RCC 7860 (cell line): ENCODE measurements around the gene EPN1.

Experiments
- DNase-seq: peaks from one replicate; pipeline ENCODE4 v3.0.0-alpha.2; 2015; ENCODE audit warnings: low spot score
- FAIRE-seq: peaks from 2 replicates; lab custom pipeline; 2012; peaks lifted over from hg19 to GRCh38; lab: Jason Lieb, UNC

Gene EPN1

DNA sequence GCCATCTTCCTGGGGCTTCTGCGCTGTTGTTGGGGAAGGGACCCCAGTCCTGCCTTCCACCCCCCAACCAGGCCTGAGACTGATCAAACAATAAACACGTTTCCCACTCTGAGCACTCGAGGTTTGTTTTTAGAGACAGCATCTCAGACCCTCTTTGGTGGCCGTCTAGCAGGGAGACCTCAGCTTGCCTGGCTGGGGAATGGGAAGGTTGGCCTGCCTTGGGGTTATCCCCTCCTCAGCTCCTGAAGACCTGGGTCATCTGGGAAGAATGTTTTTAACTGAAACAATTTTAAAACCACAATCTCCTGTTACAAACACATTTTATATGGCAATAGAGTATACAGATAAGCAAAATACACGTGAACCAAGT is 29.5 kb upstream of the EPN1 start:
- DNase-seq (no peak), FAIRE-seq (no peak)

DNA sequence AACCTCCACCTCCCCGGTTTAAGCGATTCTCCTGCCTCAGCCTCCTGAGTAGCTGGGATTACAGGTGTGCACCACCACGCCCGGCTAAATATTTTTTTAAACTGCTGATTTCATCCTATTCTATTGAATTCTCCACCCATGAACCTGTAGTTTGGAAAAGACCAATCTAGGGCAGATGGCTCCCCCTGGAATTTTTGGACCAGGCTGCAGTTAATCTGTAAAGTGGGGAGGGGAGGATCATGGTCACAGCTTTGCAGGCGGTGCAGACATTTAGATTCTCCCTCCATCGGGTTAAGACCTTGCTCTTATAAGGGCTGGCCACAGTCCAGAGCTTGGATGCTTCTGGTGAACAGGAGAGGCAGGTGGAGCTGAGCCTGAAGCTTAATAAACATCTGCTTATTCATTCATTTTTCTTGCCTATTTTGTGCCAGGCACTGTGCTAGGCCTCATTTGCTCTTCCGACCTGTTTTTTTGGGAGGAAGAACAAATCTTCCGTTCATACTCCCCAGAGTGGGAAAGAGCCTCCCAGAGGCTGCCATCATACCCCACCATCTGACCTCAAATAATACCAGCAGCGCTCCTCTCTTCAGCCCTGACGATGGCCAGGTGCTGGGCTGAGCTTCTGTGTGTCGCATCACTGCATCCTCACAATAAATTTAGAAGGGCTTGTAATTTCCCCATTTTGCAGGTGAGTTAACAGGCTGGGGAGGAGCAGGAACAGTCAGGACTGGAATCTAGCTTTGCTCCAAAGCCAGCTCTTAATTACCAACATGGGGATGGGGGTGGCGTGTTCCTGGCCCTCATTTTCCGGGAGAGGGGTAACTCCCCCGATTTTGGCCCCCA is 27.9 kb upstream of the EPN1 start:
- DNase-seq: no peak
- FAIRE-seq: no peak

DNA sequence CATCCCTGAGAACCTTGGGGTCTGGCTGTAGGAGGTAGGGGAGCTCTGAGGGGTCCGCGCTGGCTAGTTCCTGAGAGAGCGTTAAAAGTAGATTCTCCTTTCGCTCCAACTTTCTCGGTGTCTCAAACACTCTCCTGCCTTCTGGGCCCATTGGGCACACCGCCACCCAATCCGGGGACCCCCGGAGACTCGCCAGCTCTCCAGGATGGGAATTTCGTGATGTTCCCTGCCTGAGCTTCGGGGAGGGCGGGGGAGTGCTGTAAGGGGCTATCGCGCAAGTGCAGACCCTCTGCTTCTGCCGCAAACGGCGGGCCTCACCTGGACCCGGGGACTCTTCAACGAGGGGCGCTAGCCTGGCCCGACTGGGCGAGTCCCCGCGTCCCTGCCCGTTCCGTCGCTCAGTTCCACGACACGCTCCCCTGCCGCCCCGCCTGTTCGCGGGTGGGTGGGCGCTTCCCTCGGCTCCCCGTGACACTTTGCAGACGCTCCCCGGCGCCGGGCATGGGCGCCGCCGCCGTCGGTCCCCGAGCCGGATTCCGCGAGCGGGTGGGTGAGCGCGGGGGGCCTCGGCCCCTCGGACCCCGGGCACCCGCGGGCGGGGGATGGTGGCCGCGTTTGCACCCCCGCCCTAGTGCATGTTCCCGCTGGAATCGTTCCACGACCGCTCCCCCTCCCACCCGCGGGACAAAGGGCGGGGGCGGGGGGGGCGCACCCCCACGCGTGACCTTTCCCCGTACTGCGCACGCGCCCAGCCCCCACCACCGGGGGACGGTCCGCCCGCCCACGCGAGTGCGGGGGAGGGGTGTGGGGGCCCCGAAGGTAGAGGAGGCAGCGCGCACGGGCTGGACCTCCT is 27.1 kb upstream of the EPN1 start, which contains the start of gene CCDC106:
Gene CCDC106, plus strand, starts transcription at position 481 of the 853 bp plus-strand sequence. CDS start 835 bp downstream, outside the sequence.
- DNase-seq: peak; percentile 10
- no peak for FAIRE-seq

DNA sequence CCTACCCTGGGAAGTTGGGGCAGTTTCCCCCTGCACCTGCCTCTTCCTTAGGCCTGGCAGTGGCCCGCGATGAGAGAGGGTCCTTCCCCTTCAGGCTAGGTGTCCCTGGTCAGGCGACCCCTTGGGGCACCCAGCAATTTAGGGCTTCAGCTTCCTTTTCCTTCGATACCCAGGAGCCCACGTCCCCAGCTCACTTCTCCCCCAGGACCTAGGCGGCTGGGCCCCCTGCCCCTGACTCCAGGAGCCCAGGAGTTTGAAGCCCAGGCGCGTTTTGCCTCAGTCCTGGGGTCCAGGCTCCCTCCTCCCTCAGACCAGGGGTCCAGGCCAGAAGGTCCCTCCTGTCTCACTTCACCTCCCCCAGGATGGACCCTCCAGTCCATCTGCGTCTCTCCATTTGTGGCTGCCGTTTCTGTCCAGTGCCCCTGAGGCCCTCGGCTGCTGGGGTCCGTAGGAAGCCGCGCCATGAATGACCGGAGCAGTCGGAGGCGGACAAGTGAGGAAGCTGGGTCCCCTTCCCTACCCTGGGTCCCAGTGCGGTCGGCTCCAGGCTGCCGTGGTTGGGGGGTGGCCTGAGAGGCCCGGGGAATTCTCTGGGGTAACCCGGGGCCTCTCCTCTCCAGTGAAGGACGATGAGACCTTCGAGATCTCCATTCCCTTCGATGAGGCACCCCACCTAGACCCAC is 26.3 kb upstream of the EPN1 start:
- FAIRE-seq (no peak), DNase-seq (no peak)

DNA sequence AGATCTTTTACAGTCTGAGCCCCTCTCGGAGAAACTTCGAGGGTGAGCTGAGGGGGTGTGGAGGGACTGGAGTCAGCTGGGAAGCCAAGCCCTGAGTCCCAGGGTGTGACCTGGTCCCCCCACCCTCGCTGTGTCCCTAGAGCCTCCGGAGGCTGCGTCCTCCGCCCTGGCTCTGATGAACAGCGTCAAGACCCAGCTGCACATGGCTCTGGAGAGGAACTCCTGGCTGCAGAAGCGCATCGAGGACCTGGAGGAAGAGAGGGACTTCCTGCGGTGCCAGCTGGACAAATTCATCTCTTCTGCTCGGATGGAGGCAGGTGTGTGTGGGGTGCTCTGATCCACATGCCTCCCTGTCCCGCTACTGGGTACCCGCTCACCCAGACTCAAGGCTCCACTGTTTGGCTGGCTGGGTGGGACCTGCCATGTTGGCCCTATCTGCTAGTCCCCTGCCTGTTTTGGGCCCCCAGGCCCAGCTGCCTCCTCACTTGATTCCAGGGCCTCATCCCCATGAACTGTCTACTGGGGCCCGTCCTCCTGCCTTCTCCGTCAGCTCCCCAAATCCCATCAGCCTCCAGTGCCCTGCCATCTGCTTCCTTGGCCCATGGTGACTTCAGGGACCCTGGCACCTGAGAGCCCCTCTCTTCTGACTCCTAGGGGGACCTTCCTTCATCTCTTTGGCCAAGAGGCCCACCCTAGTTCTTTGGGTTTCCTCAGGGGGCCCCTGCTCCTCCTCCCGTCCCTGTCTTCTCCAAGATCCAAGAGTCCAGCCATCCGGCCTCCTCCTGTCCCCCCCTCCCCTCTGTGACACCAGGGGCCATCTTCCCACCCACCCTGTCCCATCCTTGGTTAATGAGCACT is 25.5 kb upstream of the EPN1 start:
- DNase-seq: no peak
- no peak for FAIRE-seq

DNA sequence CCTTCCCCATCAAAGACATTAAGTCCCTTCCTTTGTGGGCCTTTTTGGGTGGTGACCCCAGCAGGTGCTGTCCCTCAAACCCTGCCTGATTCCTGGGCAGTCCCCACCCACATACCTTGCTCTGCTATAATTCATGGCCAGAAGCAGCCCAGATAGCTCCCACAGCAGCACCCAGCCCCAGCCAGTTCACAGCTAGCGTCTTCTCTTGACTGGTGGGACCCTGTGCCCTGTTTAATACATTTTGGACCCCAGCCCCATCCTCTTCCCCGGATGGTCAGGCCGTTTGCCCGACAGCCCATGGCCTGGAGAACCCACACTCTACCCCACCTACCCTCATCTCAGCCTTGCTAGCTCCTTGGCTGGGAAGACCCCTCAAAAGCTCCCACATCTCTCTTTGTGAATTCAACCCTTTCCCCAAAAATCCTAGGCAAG is 24.9 kb upstream of the EPN1 start:
- FAIRE-seq (no peak), DNase-seq (no peak)

DNA sequence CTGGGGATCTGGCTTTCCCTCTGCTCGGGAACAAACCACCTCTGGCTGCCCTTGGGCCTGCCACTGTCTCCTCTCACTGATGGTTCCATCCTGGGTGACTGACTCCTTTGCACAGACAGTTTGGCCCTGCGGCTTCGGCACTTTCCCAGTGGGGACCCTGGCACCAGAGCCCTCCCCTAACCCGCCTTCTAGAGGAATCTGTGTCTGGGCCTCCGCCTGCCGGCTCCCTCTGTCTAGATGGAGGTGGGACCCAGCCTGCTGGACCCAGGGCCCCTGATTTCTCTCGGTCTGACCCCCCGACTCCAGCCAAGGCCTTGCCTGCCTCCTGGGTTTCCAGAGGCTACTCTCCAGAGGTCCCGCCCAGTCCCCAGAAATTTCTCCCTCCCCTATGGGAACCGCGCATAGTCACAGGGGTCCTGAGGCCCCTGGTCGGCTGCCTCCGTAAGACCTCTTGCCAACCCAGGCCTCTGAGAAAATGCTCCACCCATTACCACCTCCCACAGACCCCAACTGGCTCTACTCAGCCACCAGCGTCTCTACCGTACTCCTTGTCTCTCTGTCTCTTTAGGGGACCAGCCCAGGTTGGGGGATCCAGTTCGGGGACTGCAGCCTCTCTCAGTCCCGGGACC is 24.3 kb upstream of the EPN1 start:
- no peak for DNase-seq
- FAIRE-seq: no peak

DNA sequence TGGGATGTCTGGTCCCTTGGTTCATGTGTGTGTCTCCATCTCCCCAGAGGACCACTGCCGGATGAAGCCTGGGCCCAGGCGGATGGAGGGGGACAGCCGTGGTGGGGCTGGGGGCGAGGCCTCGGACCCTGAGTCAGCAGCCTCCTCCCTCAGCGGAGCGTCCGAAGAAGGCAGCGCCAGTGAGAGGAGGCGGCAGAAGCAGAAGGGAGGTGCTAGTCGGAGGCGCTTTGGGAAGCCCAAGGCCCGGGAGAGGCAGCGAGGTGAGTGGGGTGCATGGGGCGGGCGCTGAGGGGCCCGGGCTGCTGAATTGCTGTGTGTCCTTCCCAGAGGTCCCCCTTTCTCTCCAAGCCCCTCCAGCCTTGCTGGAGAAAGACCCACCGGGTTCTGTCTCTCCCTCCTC is 23.8 kb upstream of the EPN1 start:
- no peak for DNase-seq
- no peak for FAIRE-seq

DNA sequence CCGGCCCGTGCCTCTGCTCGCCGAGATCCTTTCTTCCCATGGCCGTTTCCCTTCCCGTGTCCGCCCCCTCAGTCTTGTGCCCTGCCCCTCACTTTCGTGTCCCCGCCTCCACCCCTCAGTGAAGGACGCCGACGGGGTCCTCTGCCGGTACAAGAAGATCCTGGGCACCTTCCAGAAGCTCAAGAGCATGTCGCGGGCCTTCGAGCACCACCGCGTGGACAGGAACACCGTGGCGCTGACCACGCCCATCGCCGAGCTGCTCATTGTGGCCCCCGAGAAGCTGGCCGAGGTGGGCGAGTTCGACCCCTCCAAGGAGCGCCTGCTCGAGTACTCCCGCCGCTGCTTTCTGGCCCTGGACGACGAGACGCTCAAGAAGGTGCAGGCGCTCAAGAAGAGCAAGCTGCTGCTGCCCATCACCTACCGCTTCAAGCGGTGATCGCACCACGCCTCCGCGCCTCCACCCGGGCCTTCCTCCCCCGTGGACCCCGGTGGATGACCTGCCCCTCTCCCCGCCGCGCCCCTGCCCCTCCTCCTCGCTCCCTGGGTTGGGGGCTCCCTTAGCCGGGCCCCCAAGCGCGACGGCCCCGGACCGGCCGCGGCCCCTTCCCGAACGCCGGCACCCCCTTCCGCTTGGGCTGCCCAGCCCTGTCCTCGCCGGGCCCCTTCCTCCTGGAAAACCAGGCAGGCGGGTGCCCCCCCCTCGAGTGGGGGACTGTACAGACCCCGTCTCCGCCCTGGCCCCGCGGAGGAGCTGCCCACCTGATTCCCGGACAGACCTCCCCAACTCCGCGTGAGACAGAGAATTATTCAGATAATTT is 22.5 kb upstream of the EPN1 start:
- FAIRE-seq (no peak), DNase-seq (no peak)

DNA sequence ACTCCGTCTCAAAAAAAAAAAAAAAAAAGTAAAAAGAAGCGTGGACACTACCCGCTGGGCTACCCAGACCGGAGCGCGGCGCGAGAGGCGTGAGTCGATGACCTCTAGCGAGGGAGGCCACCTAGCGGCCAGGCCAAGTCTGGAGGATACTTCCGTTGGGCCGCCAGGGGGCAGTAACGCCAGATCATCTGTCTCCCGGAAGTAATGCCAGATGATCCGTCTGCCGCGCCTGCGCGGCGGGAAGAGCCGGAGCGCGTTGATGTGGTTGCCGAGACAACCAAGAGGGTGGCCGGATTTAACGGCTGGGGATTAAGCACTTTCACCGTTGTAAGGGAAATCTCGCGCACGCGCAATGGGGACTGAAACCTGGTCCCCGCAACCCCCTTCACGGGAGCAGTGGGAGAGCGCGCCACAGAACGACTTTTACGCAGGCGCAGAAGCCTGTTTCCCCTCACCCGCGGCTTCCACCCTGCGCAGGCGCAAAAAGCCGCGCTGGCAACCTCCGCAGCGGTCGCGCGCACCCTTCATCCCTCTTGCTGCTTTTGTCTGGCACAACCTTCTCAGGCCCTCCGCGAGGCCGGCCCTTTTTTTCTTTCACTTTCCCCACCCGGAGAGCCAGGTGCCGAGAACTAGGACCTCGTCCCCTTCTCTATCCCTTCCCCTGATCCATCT is 21.2 kb upstream of the EPN1 start:
- FAIRE-seq: peak; percentile 71
- peak; percentile 95 for DNase-seq

DNA sequence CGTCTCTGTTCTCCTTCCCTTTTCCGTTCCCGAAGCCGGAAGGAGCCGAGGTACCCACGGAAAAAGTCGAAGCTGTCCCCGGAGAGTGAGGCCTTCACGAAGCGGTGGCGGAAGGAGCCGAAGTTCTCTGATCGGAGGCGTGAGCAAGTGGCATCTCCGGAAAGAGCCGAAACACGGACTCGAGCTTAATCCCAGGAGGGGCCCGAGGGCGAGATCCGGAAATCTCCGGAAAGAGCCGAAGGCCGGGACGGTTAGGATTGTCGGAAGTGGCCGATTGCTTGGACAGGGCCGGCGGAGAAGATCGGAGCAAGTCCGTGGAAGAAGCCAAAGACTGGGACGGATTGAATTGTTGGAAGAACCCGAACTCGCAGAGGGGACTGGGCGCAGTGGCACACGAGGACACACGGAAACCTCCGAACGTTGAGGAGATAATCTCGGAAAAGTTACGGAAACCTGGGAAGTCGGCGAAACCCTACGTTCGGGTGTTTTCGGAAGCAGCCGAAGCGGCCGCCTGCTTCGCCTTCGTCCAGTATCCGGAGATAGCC is 20.6 kb upstream of the EPN1 start:
- DNase-seq: peak; percentile 97
- peak; percentile 92 for FAIRE-seq

DNA sequence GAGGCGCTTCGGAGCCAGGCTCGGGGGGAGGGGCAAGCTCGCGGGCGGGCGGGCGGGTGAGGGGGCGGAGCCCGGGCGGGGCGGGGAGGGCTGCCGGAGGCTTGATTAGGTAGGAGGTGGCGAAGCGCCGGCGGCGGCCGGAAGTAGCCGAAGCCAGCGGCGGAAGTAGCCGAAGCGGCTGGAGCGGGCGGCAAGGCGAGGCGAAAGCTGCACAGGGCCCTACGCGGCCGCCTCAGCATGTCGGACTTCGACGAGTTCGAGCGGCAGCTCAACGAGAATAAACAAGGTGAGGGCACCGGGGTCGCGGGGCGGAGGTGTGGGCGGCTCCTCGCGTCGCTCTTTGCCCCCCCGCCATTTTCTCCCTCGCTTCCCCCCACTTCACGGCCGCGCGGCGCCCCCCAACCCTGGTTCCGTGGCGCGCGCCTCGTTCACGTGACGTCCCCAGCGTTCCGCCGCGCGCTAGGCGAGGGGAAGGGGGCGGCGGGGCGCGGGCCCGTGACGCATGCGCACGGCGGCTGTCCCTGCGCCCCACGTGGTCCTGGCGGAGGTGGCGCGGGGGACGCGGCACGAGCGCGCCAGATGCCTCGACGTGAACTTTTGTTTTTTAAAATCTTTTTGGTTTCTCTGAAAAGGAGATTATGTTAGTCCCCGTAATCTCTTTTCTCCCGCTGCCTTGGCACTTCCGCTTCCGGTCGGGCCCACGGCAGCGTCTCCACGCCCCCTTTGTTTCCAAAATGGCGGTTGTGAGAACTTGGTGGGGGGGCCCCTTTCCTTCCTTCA is 20.0 kb upstream of the EPN1 start, which contains the start of gene U2AF2:
Gene U2AF2, plus strand, starts transcription at position 168 of the 780 bp plus-strand sequence. Its CDS starts 70 bp downstream, at position 238.
- no peak for FAIRE-seq
- DNase-seq: peak; percentile 78

DNA sequence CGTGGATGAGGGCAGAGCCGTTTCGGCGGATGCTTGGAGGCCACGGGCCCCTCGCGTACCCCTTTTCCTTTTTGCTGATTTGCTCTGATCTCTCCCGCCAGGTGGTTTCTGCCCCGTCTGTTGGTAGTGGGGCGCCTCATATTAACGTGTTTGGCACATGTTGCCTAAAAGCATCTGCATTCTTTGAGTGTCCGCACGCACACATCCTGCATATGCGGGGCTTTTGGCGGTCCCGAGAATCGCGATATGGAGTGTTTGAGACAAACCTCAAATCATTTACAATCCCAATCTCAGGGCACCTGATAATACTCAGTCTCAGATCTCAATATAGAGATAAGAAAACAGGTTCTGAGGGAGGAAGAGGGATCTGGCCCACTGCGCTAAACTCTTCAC is 19.4 kb upstream of the EPN1 start:
- no peak for FAIRE-seq
- no peak for DNase-seq

DNA sequence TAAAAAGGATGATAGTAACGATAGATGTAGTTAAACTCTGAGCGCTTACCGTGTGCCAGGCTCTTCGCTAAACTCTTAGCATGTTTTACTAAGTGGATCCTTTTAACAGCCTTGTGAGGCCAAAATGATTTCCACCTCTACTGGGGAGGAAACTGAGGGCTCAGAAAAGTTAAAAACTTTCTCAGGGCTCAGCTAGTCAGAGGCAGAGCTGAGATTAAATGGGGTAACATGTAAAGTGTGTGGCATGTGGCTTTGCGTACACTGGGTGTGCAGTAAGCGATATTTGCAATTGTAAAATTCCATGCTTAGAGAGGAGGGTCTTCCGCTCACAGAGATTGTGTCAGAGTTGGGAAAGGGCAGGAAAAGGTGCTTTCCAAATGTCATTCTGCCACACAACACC is 18.5 kb upstream of the EPN1 start:
- DNase-seq (no peak), FAIRE-seq (no peak)

DNA sequence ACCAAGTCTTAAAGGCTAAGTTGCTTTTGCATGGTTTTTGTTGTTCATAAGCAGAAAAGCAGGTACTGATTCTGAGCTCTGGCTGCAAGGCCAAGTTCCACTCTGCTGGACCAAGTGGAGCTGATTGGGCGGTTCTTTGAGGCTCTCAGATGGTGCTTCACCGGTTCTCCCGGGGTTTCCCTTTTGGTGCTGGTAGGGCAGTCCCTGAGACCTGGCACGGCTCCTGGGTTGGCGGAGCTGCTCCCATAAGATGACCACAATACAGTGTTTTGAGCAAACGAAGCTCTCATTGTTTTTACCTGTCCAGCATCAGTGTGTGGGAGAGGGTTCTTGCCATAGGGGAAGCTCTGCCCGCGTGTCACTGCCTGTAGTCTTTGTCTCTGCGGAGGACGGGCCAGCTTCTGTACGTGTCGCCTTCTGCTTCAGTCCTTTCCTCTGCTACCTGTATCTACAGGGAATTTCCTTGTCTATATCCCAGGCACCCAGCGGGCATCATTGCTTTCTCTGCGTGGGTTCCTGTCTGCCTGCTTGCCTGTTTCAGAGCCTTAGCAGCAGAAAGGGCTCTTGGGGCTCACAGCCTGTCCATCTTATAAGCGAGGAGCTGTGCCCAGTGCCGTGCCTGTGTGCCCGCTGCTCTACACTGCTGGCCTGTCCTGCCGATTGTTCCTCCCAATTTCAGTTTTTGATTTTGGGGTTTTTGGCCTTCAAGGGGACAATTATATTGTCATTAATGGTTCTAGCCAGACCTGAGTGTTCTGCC is 17.9 kb upstream of the EPN1 start:
- no peak for FAIRE-seq
- no peak for DNase-seq

DNA sequence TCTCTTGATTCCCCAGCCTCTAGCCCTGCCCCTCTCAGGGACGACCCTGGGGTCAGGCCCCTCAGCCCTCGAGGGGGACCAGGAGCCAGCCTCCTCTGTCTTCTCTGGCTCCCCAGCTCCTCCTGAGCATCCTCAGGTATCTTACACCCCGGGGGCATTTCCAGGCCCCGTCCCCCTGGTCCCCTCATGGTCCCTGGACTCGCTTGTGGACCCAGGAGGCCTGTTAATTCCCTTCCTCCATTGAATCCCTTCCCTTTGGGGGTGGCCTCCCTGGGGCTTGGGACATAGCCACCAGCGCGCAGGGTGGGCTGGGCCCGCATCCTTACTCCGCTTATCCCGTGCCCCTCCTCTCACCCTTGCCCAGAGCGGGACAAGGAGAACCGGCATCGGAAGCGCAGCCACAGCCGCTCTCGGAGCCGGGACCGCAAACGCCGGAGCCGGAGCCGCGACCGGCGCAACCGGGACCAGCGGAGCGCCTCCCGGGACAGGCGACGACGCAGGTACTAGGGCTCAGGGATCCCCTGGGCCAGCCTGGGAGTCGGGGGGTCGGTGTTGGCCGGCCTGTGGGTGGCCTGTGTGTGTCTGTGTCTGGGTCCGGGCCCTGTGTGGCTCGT is 16.1 kb upstream of the EPN1 start:
- DNase-seq (no peak), FAIRE-seq (no peak)
